SK-N-SH treated with all-trans-retinoic acid at 6 μM for 48 hours (cell line): Measurements from ENCODE around the gene FCHSD2.

Source experiments
- ATAC-seq: fragments of 200-7000 bp; cut with Tn5 transposase; 3 replicates; pipeline ENCODE4 v1.9.1; 2020; ENCODE audit warnings: mild to moderate bottlenecking, moderate library complexity
- CREB5 ChIP-seq: fragments of 250-450 bp; sonication (Bioruptor Pico); IDR thresholded peaks from 2 replicates; pipeline ENCODE4 v1.5.1; 2020; ENCODE audit warnings: low read depth, mild to moderate bottlenecking, moderate library complexity
- CSDC2 ChIP-seq: fragments of 250-450 bp; sonication (Bioruptor Pico); IDR thresholded peaks from 2 replicates; pipeline ENCODE4 v1.5.0; 2020; ENCODE audit warnings: mild to moderate bottlenecking, moderate library complexity
- GLIS3 ChIP-seq: fragments of 250-450 bp; sonication (Bioruptor Pico); IDR thresholded peaks from 2 replicates; pipeline ENCODE4 v1.5.0; 2020; ENCODE audit warnings: mild to moderate bottlenecking, moderate library complexity
- OSR1 ChIP-seq: fragments of 250-450 bp; sonication (Bioruptor Pico); IDR thresholded peaks from 2 replicates; pipeline ENCODE4 v1.8.0; 2022; ENCODE audit warnings: moderate library complexity, mild to moderate bottlenecking, inconsistent platforms
- PATZ1 ChIP-seq: fragments of 250-450 bp; sonication (Bioruptor Pico); IDR thresholded peaks from 2 replicates; pipeline ENCODE4 v1.8.0; 2020; ENCODE audit warnings: mild to moderate bottlenecking, moderate library complexity, borderline replicate concordance
- POU6F1 ChIP-seq: fragments of 250-450 bp; sonication (Bioruptor Pico); IDR thresholded peaks from 2 replicates; pipeline ENCODE4 v1.8.0; 2021; ENCODE audit warnings: low read depth, mild to moderate bottlenecking, moderate library complexity, borderline replicate concordance
- RARB ChIP-seq: fragments of 250-450 bp; sonication (Bioruptor Pico); IDR thresholded peaks from 2 replicates; pipeline ENCODE4 v1.8.0; 2021; ENCODE audit warnings: mild to moderate bottlenecking, moderate library complexity
- TSHZ2 ChIP-seq: fragments of 250-450 bp; sonication (Bioruptor Pico); IDR thresholded peaks from 2 replicates; pipeline ENCODE4 v1.5.0; 2020; ENCODE audit warnings: mild to moderate bottlenecking, moderate library complexity
- ZC3H10 ChIP-seq: fragments of 250-450 bp; sonication (Bioruptor Pico); IDR thresholded peaks from 2 replicates; pipeline ENCODE4 v1.5.1; 2021; ENCODE audit warnings: mild to moderate bottlenecking, moderate library complexity
- ZNF565 ChIP-seq: fragments of 450-650 bp; formaldehyde crosslinking; conservative IDR thresholded peaks from 2 replicates; pipeline ENCODE4 v1.5.0; 2020; ENCODE audit warnings: low read depth, mild to moderate bottlenecking, moderate library complexity
- ZNF70 ChIP-seq: fragments of 450-650 bp; formaldehyde crosslinking; IDR thresholded peaks from 2 replicates; pipeline ENCODE4 v1.5.0; 2020; ENCODE audit warnings: mild to moderate bottlenecking, moderate library complexity
- ZNF8 ChIP-seq: fragments of 450-650 bp; formaldehyde crosslinking; IDR thresholded peaks from 2 replicates; pipeline ENCODE4 v1.5.0; 2020; ENCODE audit warnings: mild to moderate bottlenecking, moderate library complexity

FCHSD2 gene

GRCh38 chr11:72788241-72788640 lies 353.9 kb downstream of the FCHSD2 start (continued):
- no peak for TF ChIP-seq OSR1 (CRISPR knock-in tag)
- no peak for TF ChIP-seq RARB (CRISPR knock-in tag)

GRCh38 chr11:72787216-72788104 lies 354.7 kb downstream of the FCHSD2 start:
- peak; percentile 26; the same call in 2 of the 3 replicates for ATAC-seq
- TF ChIP-seq CSDC2 (no peak), PATZ1 (CRISPR knock-in tag) (no peak), TSHZ2 (CRISPR knock-in tag) (no peak), ZNF8 (CRISPR knock-in tag) (no peak), POU6F1 (CRISPR knock-in tag) (no peak), ZC3H10 (no peak), ZNF70 (CRISPR knock-in tag) (no peak), GLIS3 (CRISPR knock-in tag) (no peak), CREB5 (no peak), ZNF565 (CRISPR knock-in tag) (no peak)
- TF ChIP-seq, all 23 proteins: peak for 0
